ENCODE data around the gene B3GALT4. TPM values are rescaled to one million over a fixed set of nuclear protein-coding genes. Genes with fewer than 3 reads are reported as not detected.

B3GALT4 gene
- total and polyA plus RNA-seq, 2 donors (not counting 1 experiment from before 2014, with no cell fraction given): 10.2 to 44.1 TPM

- no peaks in the 10 kb centered on the region for H4K20me1 ChIP-seq (ENCODE audit: control insufficient read depth, insufficient read depth, low read length, poor library complexity, severe bottlenecking)
- Mint-ChIP-seq H3K4me1 (no peaks in the 10 kb centered on the region), H3K27me3 (no peaks in the 10 kb centered on the region), H3K9me3 (ENCODE audit: insufficient read depth) (no peaks in the 10 kb centered on the region), H3K27ac (no peak overlapping the region), H3K4me3 (no peak overlapping the region)
- H2AFZ ChIP-seq (ENCODE audit: insufficient read depth, low read depth, low read length, poor library complexity, severe bottlenecking): no peak overlapping the region
- ATAC-seq (ENCODE audit: low read depth) (no peak), DNase-seq (no peak)
- H3K9me3 ChIP-seq (ENCODE audit: control extremely low read depth in 1 of 3, control insufficient read depth in 2 of 3, insufficient read depth in 1 of 3, low read length in 2 of 3): no peaks in the 10 kb centered on the region
- H3K36me3 ChIP-seq (replicated peaks in 1 of 2; ENCODE audit: control extremely low read depth in 1 of 2, control insufficient read depth in 1 of 2, extremely low read depth in 1 of 2, insufficient read depth in 2 of 2, low read length in 1 of 2): peaks cover 35 to 81% of the 10 kb centered on the region in 2 experiments
- TF ChIP-seq CTCF (IDR thresholded peaks at IDR 0.05): no peak
- no peak for TF ChIP-seq EZH2 (IDR thresholded peaks at IDR 0.05; ENCODE audit: borderline replicate concordance, insufficient read depth, low read depth, low read length, poor library complexity, severe bottlenecking)
- intact Hi-C loops (cut with micrococcal nuclease): no loop called here
- peaks cover 14% of the 10 kb centered on the region for H3K79me2 ChIP-seq (ENCODE audit: control insufficient read depth, insufficient read depth, low read length)
- no peak overlapping the region for H3K4me3 ChIP-seq (ENCODE audit: control extremely low read depth in 1 of 5, extremely low read depth in 1 of 5, insufficient read depth in 1 of 5, low read depth in 2 of 5, low read length in 4 of 5)
- POLR2A ChIA-PET: no interaction called here
- WGBS (ENCODE audit: insufficient coverage): 100% methylated on average over 2 of the region's 7 CpGs
- no peak overlapping the region for H3K4me2 ChIP-seq (replicated peaks; ENCODE audit: low read depth, low read length, poor library complexity, severe bottlenecking)
- H3K9ac ChIP-seq (ENCODE audit: low read length): no peak overlapping the region
- no peaks in the 10 kb centered on the region for H3K4me1 ChIP-seq (ENCODE audit: control insufficient read depth in 2 of 2, insufficient read depth in 2 of 2, low read length in 2 of 2)
- H3K27ac ChIP-seq (ENCODE audit: low read length in 2 of 2): no peak overlapping the region
- no peaks in the 10 kb centered on the region for H3K27me3 ChIP-seq (replicated peaks in 1 of 4; ENCODE audit: control extremely low read depth in 1 of 4, control insufficient read depth in 3 of 4, insufficient read depth in 4 of 4, low read length in 3 of 4)
- CTCF ChIA-PET: interaction anchor here (0.6 to 1.2 kb wide), 3 partner anchors 9 to 137 kb away, joined by 3 to 5 read pairs (median 4); no protein-coding TSS in a partner anchor
Measured at GRCh38 chr6:33264015-33264414, 12.9 kb upstream of the B3GALT4 start.

GRCh38 chr6:33271117-33271467 lies 5.8 kb upstream of the B3GALT4 start:
- peak overlapping the region; percentile 94 for H3K4me3 Mint-ChIP-seq
- H3K4me2 ChIP-seq (replicated peaks; ENCODE audit: low read depth, low read length, poor library complexity, severe bottlenecking): peak overlapping the region; percentile 90
- WGBS (ENCODE audit: insufficient coverage): 0% methylated on average over 3 of the region's 7 CpGs
- no peak for TF ChIP-seq CTCF (IDR thresholded peaks at IDR 0.05)
- TF ChIP-seq EZH2 (IDR thresholded peaks at IDR 0.05; ENCODE audit: borderline replicate concordance, insufficient read depth, low read depth, low read length, poor library complexity, severe bottlenecking): no peak
- peak overlapping the region; percentile 93 for H3K9ac ChIP-seq (ENCODE audit: low read length)
- ATAC-seq (ENCODE audit: low read depth) (no peak), DNase-seq (no peak)
- H2AFZ ChIP-seq (ENCODE audit: insufficient read depth, low read depth, low read length, poor library complexity, severe bottlenecking): peak overlapping the region; percentile 99
- H3K27me3 Mint-ChIP-seq: no peaks in the 10 kb centered on the region
- H3K9me3 Mint-ChIP-seq (ENCODE audit: insufficient read depth): no peaks in the 10 kb centered on the region
- intact Hi-C loops (cut with micrococcal nuclease): loop anchor here (1.0 to 5.0 kb wide), 6 partner anchors 22 to 311 kb away; partner anchors contain the start of genes BAK1, CUTA, RXRB and SLC39A7
- ChIA-PET POLR2A (interaction anchor here (0.6 to 2.2 kb wide), 22 partner anchors 11 to 299 kb away, joined by 3 to 36 read pairs (median 6); partner anchors contain the start of genes PFDN6, RGL2, RING1 and TAPBP), CTCF (interaction anchor here (0.7 to 1.8 kb wide), 15 partner anchors 10 to 321 kb away, joined by 3 to 15 read pairs (median 4); partner anchors contain the start of genes PFDN6, WDR46 and ZBTB22)
- H3K4me1 Mint-ChIP-seq: peaks cover 57% of the 10 kb centered on the region
- peak overlapping the region; percentile 89 to 94 for H3K27ac ChIP-seq (ENCODE audit: low read length in 2 of 2)
- peak overlapping the region; percentile 81 to 95 (median 86) for H3K4me3 ChIP-seq (ENCODE audit: control extremely low read depth in 1 of 5, extremely low read depth in 1 of 5, insufficient read depth in 1 of 5, low read depth in 2 of 5, low read length in 4 of 5)
- H3K27me3 ChIP-seq (replicated peaks in 1 of 4; ENCODE audit: control extremely low read depth in 1 of 4, control insufficient read depth in 3 of 4, insufficient read depth in 4 of 4, low read length in 3 of 4): no peaks in the 10 kb centered on the region
- no peaks in the 10 kb centered on the region for H3K9me3 ChIP-seq (ENCODE audit: control extremely low read depth in 1 of 3, control insufficient read depth in 2 of 3, insufficient read depth in 1 of 3, low read length in 2 of 3)
- peaks cover 71% of the 10 kb centered on the region for H3K79me2 ChIP-seq (ENCODE audit: control insufficient read depth, insufficient read depth, low read length)
- peaks cover 24 to 62% of the 10 kb centered on the region in 2 experiments for H3K36me3 ChIP-seq (replicated peaks in 1 of 2; ENCODE audit: control extremely low read depth in 1 of 2, control insufficient read depth in 1 of 2, extremely low read depth in 1 of 2, insufficient read depth in 2 of 2, low read length in 1 of 2)
- H3K4me1 ChIP-seq (ENCODE audit: control insufficient read depth in 2 of 2, insufficient read depth in 2 of 2, low read length in 2 of 2): peaks cover 41 to 48% of the 10 kb centered on the region in 2 donors
- peaks cover 20% of the 10 kb centered on the region for H4K20me1 ChIP-seq (ENCODE audit: control insufficient read depth, insufficient read depth, low read length, poor library complexity, severe bottlenecking)
- H3K27ac Mint-ChIP-seq: peak overlapping the region; percentile 99

Data from B cell (primary cell).